Loucy (cell line): Measurements from ENCODE around the gene APOA5.

Experiments used
- CTCF ChIP-seq: fragments of 200-600 bp; sonication (generic); conservative IDR thresholded peaks from 2 replicates; pipeline ENCODE4 v1.5.1; 2014; ENCODE audit warnings: mild to moderate bottlenecking, antibody characterized with exemption, low read length
- EZH2phosphoT487 ChIP-seq: fragments of 200-600 bp; IDR thresholded peaks from 2 replicates; pipeline ENCODE4 v1.6.1; 2018; ENCODE audit warnings: antibody characterized with exemption, mild to moderate bottlenecking, moderate library complexity, borderline replicate concordance

- no peak for TF ChIP-seq CTCF
- TF ChIP-seq EZH2phosphoT487 = no peak
These were observed 34.4 kb upstream of the APOA5 start for GRCh38 chr11:116825854-116826750.
